Thyroid gland (tissue), 4 donors: Measurements from ENCODE around the gene CDK19. TPM values are rescaled to one million over a fixed set of nuclear protein-coding genes. Genes with fewer than 3 reads are reported as not detected.
"Not testable (repeated sequence)": the region's sequence is repeated elsewhere in the genome, so short reads cannot be mapped to it uniquely, and the experiment has no call there.

Experiments used
- DNase-seq, 2 donors: peaks; one replicate each; pipeline ENCODE4 v3.0.0-alpha.2; 2019
- H3K27ac ChIP-seq, 3 donors: fragments of 200-600 bp; sonication (generic); 1 replicate in 2 of 3; 2 replicates in 1 of 3; pipeline ENCODE4 v1.5.1; 2016 to 2019; ENCODE audit warnings: mild to moderate bottlenecking in 1 of 3, moderate library complexity in 1 of 3
- H3K27me3 ChIP-seq: fragments of 200-600 bp; sonication (generic); one replicate; pipeline ENCODE4 v1.5.1; 2019
- H3K36me3 ChIP-seq, 2 donors: fragments of 200-600 bp; sonication (generic); one replicate each; pipeline ENCODE4 v1.5.1; 2016 to 2019
- H3K4me1 ChIP-seq, 2 donors: fragments of 200-600 bp; sonication (generic); one replicate each; pipeline ENCODE4 v1.5.1; 2017 to 2019
- H3K4me3 ChIP-seq, 3 donors: fragments of 200-600 bp; sonication (generic); replicated peaks in 1 of 3; 1 replicate in 2 of 3; 2 replicates in 1 of 3; pipeline ENCODE4 v1.5.1; 2016; ENCODE audit warnings: mild to moderate bottlenecking in 1 of 3
- H3K9me3 ChIP-seq: fragments of 200-600 bp; sonication (generic); one replicate; pipeline ENCODE4 v1.5.1; 2017
- CTCF ChIP-seq, 6 experiments: fragments of 200-600 bp in 3 of 6; fragments of 450-650 bp in 3 of 6; sonication (generic) in 3 of 6; IDR thresholded peaks; one replicate each; pipeline ENCODE4 v1.5.1; 2016 to 2019; ENCODE audit warnings: antibody characterized with exemption in 6 of 6, mild to moderate bottlenecking in 2 of 6, inconsistent platforms in 1 of 6, moderate library complexity in 1 of 6
- POLR2A ChIP-seq, 2 donors: fragments of 450-650 bp; IDR thresholded peaks; one replicate each; pipeline ENCODE4 v1.6.1; 2017; ENCODE audit warnings: antibody characterized with exemption in 2 of 2, mild to moderate bottlenecking in 2 of 2, moderate library complexity in 1 of 2
- WGBS, 2 donors: methylation state at CpG; one replicate each; pipeline ENCODE4 v1.1.5; 2017; 5-methylcytosine and 5-hydroxymethylcytosine counted together
- intact Hi-C: fragments of 100-400 bp; cut with DNase I; formaldehyde crosslinking; loops from one replicate; pipeline ENCODE4 v1.15.1; 2023
- total RNA-seq, 4 donors: library from RNA; depleted of rRNA; stranded (reverse); fragments of >200 nt; gene quantifications; one replicate each; pipeline ENCODE4 v1.2.3, GENCODE V29; 2016

The CDK19 gene
- total RNA-seq, 4 donors from 2014 or later, result 12.6 to 17.9 (median 13.3) TPM

GRCh38 chr6:110748453-110748852, 66.8 kb downstream of the CDK19 start:
- H3K4me1 ChIP-seq, result no peaks in the 10 kb centered on the region
- TF ChIP-seq CTCF (IDR thresholded peaks at IDR 0.05) (no peak), POLR2A (IDR thresholded peaks at IDR 0.05) (no peak)
- H3K27ac ChIP-seq, result no peak overlapping the region
- intact Hi-C loops, result no loop called here
- WGBS, 2 donors, result 49 to 53% methylated on average over 3 of the region's 3 CpGs
- H3K36me3 ChIP-seq, result no peaks in the 10 kb centered on the region
- no peaks in the 10 kb centered on the region for H3K9me3 ChIP-seq
- no peak for DNase-seq
- no peak overlapping the region for H3K4me3 ChIP-seq
- no peaks in the 10 kb centered on the region for H3K27me3 ChIP-seq

- no peak for TF ChIP-seq CTCF (IDR thresholded peaks at IDR 0.05)
- TF ChIP-seq POLR2A (IDR thresholded peaks at IDR 0.05), result no peak
- Histone ChIP-seq H3K9me3 (no peaks in the 10 kb centered on the region), H3K4me3 (no peak overlapping the region), H3K4me1 (no peaks in the 10 kb centered on the region), H3K27me3 (no peaks in the 10 kb centered on the region), H3K27ac (no peak overlapping the region), H3K36me3 (peaks cover 0 to 7% of the 10 kb centered on the region in 2 donors)
- WGBS, 2 donors, result 84 to 92% methylated on average over 1 of the region's 1 CpG
- DNase-seq, result no peak
- intact Hi-C loops, result no loop called here
Observed at GRCh38 chr6:110746680-110747079, 68.6 kb downstream of the CDK19 start.

- intact Hi-C loops, result no loop called here
- Histone ChIP-seq H3K36me3 (peaks cover 0 to 7% of the 10 kb centered on the region in 2 donors), H3K9me3 (no peaks in the 10 kb centered on the region), H3K27me3 (no peaks in the 10 kb centered on the region), H3K4me3 (no peak overlapping the region), H3K4me1 (no peaks in the 10 kb centered on the region), H3K27ac (no peak overlapping the region)
- no peak for TF ChIP-seq POLR2A (IDR thresholded peaks at IDR 0.05)
- no peak for TF ChIP-seq CTCF (IDR thresholded peaks at IDR 0.05)
- no peak for DNase-seq
- 98% methylated on average over 1 of the region's 1 CpG for WGBS, 2 donors
Observed at GRCh38 chr6:110744991-110745390, 70.3 kb downstream of the CDK19 start.

GRCh38 chr6:110742552-110742951, 72.7 kb downstream of the CDK19 start:
- DNase-seq, H3K4me1 ChIP-seq, H3K4me3 ChIP-seq, intact Hi-C loops, H3K36me3 ChIP-seq, H3K9me3 ChIP-seq, H3K27me3 ChIP-seq, H3K27ac ChIP-seq: not testable (repeated sequence)
- 93% methylated on average over 9 of the region's 9 CpGs for WGBS, 2 donors

GRCh38 chr6:110741517-110741916, 73.8 kb downstream of the CDK19 start:
- H3K4me1 ChIP-seq, result no peaks in the 10 kb centered on the region
- intact Hi-C loops, result no loop called here
- H3K27ac ChIP-seq, result no peak overlapping the region
- no peaks in the 10 kb centered on the region for H3K27me3 ChIP-seq
- WGBS, 2 donors, result 95 to 96% methylated on average over 3 of the region's 3 CpGs
- no peak for TF ChIP-seq CTCF (IDR thresholded peaks at IDR 0.05)
- TF ChIP-seq POLR2A (IDR thresholded peaks at IDR 0.05), result no peak
- no peak overlapping the region for H3K4me3 ChIP-seq
- no peaks in the 10 kb centered on the region for H3K9me3 ChIP-seq
- no peak for DNase-seq
- peaks cover 0 to 7% of the 10 kb centered on the region in 2 donors for H3K36me3 ChIP-seq

DNA sequence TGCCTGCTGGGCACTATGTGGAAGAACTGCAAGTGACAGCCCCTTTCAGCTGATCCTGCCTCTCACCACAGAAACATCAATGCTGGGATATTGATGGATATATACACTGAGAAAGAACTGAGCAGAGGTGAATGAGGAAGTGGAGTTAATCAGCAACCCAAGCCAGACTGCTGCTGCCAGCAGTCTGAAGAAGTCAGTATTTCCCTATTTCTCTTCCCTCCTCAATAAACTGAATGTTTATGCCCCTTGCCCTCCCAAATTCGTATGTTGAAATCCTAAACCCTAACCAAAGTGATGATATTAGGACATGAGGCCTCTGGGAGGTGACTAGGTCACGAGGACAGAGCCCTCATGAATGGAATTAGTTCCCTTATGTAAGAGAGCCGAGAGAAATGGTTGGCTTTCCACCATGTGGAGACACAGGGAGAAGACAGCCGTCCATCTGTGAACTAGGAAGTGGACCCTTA, 76.3 kb downstream of the CDK19 start:
- Histone ChIP-seq H3K4me3 (no peak overlapping the region), H3K36me3 (peaks cover 0 to 7% of the 10 kb centered on the region in 2 donors), H3K4me1 (no peaks in the 10 kb centered on the region), H3K27me3 (no peaks in the 10 kb centered on the region), H3K27ac (no peak overlapping the region), H3K9me3 (no peaks in the 10 kb centered on the region)
- 86 to 94% methylated on average over 4 of the region's 4 CpGs for WGBS, 2 donors
- TF ChIP-seq CTCF (IDR thresholded peaks at IDR 0.05), result no peak
- no peak for TF ChIP-seq POLR2A (IDR thresholded peaks at IDR 0.05)
- intact Hi-C loops, result no loop called here
- no peak for DNase-seq
